ENCODE measurements around the gene CRY1. TPM values are rescaled to one million over a fixed set of nuclear protein-coding genes. Genes with fewer than 3 reads are reported as not detected.

The CRY1 gene
- total and polyA plus RNA-seq, 9 of the 15 experiments (the other 6 are each of a cell fraction or from before 2014, with no cell fraction given), result 8.7 to 33.3 (median 25.2) TPM

GRCh38 chr12:106955377-106956047, 137.8 kb downstream of the CRY1 start, which contains the start of gene TMEM263 (continued):
- 0 out of 6 replicates have a peak, but pooled peaks of 1 of the 3 experiments have one; percentile 13 for TF ChIP-seq CTCF (IDR thresholded peaks at IDR 0.05 in 2 of 3, conservative IDR thresholded peaks at IDR 0.05 in 1 of 3; ENCODE audit: insufficient read depth in 2 of 3, low read depth in 1 of 3, low read length in 3 of 3)
- TF ChIP-seq THAP12 (CRISPR knock-in tag; IDR thresholded peaks at IDR 0.05), result peak; percentile 81; the same call in 1 of the 2 replicates
- no peak for TF ChIP-seq TAF15 (IDR thresholded peaks at IDR 0.05; ENCODE audit: low read depth, low read length)
- TF ChIP-seq TEAD4 (IDR thresholded peaks at IDR 0.05; ENCODE audit: low read length), result no peak; the same call in 1 of the 2 replicates
- TF ChIP-seq TEAD4 (CRISPR knock-in tag; IDR thresholded peaks at IDR 0.05; ENCODE audit: borderline replicate concordance), result 0 out of 2 replicates have a peak, but pooled peaks have one; percentile 22
- no peak for TF ChIP-seq TCFL5 (CRISPR knock-in tag; conservative IDR thresholded peaks at IDR 0.05)
- peak; percentile 89 to 91 for TF ChIP-seq E2F6 (IDR thresholded peaks at IDR 0.05; ENCODE audit: borderline replicate concordance in 1 of 2, extremely low read depth in 1 of 2, insufficient read depth in 1 of 2, insufficient read length in 1 of 2, low read depth in 1 of 2, low read length in 1 of 2, poor library complexity in 1 of 2, severe bottlenecking in 1 of 2)
- no peak for TF ChIP-seq HNRNPK (IDR thresholded peaks at IDR 0.05; ENCODE audit: low read depth, low read length, poor library complexity, severe bottlenecking)
- peak; percentile 82 for TF ChIP-seq FIP1L1 (IDR thresholded peaks at IDR 0.05; ENCODE audit: low read depth, low read length, poor library complexity, severe bottlenecking)
- no peak for TF ChIP-seq ZNF75A (CRISPR knock-in tag; IDR thresholded peaks at IDR 0.05)
- TF ChIP-seq E2F1 (CRISPR knock-in tag; IDR thresholded peaks at IDR 0.05), result no peak
- peak; percentile 82 for TF ChIP-seq POLR2H (tag; IDR thresholded peaks at IDR 0.05; ENCODE audit: low read depth)
- no peak for TF ChIP-seq GTF2B (IDR thresholded peaks at IDR 0.05; ENCODE audit: extremely low read depth, insufficient read length)
- TF ChIP-seq POLR2A (conservative IDR thresholded peaks at IDR 0.05), result peak; percentile 81

Measured in K562 (cell line).